Fibroblast of mammary gland (primary cell): ENCODE data around the gene SLC35F4.
A peak's percentile ranks its signal among the peaks of the same experiment; 100 is the strongest.

ENCODE experiments used
- DNase-seq: peaks from one replicate; pipeline ENCODE4 v3.0.0-alpha.2; 2010; ENCODE audit warnings: low read depth
- H3K4me3 ChIP-seq: 2 replicates; pipeline ENCODE4 v1.5.1; 2011; ENCODE audit warnings: low read depth, mild to moderate bottlenecking, low read length, moderate library complexity; ENCODE audit not compliant: control insufficient read depth
- TF ChIP-seq, protein P1 (sequence below): conservative IDR thresholded peaks from 2 replicates; pipeline ENCODE4 v1.5.1; 2011; ENCODE audit warnings: low read depth, low read length, inconsistent platforms; ENCODE audit not compliant: control insufficient read depth, insufficient read depth

SLC35F4 gene

DNA sequence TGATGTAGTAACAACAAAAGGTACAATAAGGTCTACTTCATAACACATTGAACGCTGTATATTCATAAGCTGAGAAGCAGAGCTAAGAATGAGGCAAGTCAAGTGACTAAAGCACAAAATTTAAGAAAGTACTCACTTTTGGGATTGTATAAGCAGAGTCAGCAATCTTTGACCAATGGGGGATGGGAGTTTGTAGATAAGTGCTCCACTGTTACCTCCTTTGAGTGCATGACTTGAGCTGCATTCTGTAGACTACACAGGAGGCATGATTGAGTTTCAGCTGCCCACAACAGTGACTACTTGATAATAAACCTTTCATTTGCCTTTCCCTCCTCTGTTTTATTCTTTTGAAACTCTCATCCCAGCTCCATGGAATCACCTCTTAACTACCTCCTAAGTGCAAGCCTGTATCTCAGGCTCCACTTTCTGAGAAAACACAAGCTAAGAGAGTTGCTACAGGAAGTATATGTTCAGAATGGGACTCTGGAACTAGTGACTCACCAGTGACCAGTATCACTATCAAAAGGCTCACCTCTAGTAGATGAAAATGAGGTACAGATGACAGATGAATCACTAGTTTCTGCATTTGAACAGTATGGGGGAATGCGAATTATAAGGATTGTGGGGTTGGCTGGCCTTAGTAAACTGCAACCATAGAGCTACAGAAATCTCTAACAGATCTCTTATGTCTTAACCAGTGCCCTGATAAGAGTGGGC, 49.2 kb downstream of the SLC35F4 start:
- TF ChIP-seq, protein P1, sequence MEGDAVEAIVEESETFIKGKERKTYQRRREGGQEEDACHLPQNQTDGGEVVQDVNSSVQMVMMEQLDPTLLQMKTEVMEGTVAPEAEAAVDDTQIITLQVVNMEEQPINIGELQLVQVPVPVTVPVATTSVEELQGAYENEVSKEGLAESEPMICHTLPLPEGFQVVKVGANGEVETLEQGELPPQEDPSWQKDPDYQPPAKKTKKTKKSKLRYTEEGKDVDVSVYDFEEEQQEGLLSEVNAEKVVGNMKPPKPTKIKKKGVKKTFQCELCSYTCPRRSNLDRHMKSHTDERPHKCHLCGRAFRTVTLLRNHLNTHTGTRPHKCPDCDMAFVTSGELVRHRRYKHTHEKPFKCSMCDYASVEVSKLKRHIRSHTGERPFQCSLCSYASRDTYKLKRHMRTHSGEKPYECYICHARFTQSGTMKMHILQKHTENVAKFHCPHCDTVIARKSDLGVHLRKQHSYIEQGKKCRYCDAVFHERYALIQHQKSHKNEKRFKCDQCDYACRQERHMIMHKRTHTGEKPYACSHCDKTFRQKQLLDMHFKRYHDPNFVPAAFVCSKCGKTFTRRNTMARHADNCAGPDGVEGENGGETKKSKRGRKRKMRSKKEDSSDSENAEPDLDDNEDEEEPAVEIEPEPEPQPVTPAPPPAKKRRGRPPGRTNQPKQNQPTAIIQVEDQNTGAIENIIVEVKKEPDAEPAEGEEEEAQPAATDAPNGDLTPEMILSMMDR, result no peak
- DNase-seq, result peak; percentile 70
- no peak overlapping the region for H3K4me3 ChIP-seq

DNA sequence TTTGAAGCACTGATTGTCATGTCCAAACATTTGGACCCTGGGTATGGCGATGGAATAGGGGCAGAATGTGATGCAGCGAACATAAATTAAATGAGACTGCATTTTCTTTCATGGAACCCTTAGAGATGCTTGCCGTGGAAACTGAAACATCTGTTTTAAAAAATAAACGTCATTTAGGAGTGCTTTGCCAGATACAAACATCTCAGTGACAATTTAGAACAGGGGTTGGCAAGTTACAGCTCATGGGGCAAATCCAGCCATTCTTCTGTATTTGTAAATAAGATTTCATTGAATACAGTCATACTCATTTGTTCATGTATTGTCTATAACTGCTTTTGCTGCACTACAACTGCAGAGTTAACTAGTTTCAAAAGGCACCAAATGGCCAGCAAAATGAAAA, 51.2 kb downstream of the SLC35F4 start:
- DNase-seq, result no peak
- TF ChIP-seq, protein P1, result no peak
- no peak overlapping the region for H3K4me3 ChIP-seq

DNA sequence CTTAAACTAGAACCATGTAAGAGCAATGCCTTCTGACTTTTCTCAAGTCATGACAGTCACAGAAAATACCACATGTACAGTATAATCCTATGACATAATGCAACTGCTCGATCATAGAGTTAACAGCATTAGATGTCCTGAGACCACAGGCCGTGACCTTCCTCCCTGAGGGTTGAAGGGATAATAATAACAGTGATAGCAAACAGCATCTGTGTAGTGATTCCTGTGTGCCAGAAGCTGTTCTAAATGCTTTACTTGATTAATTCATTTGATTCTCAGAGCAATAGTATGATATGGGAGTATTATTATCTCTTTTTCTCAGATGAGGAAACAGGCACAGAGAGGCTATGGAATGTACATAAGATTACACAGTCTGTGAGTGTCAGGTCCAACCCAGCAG, 53.2 kb downstream of the SLC35F4 start:
- H3K4me3 ChIP-seq, result no peak overlapping the region
- no peak for DNase-seq
- TF ChIP-seq, protein P1, result no peak

DNA sequence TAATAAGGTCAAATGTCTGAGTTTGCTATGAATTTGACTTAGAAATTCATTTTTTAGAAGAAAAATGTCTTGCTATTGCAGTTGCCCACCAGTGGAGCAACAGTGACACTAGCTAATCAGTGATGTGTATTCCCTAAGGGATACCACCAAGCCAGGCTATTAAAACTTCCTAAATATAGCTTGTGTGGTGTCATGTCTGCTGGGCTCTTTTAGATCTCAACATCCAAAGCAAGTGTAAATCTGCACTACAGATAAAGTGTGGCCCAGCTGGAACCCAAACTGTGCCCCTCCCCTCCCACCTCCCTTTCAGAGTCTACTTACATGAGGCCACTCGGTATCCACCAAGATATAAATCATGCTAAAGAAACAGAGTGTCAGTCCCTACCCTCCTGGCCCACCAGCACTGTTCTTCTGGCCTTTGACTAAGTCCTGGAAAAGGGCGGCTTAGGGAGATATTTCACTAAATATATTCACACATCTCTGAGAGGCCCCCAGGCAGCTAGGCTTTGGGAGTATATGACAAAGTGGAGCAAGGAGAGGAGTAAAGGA, 53.8 kb downstream of the SLC35F4 start:
- no peak overlapping the region for H3K4me3 ChIP-seq
- TF ChIP-seq, protein P1, result no peak
- DNase-seq, result no peak

DNA sequence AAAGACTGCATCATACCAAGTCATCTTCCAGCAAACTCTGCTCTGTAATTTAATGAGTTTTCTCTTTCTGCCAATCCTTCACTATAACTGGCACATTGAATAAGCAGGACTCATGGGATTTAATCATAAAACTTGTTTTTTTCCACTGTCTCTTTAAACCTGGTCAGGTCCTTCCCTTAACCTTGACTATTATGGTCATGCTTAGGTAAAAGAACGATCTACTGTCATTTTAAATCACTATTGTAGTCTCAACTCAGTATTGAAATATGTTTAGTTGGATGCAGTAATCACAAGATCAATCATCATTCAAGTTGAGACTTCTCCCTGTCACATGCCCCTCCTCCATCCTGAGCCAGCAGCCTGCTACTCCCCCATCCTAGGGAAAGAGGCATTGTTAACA, 56.1 kb downstream of the SLC35F4 start:
- no peak overlapping the region for H3K4me3 ChIP-seq
- TF ChIP-seq, protein P1, result no peak
- no peak for DNase-seq

DNA sequence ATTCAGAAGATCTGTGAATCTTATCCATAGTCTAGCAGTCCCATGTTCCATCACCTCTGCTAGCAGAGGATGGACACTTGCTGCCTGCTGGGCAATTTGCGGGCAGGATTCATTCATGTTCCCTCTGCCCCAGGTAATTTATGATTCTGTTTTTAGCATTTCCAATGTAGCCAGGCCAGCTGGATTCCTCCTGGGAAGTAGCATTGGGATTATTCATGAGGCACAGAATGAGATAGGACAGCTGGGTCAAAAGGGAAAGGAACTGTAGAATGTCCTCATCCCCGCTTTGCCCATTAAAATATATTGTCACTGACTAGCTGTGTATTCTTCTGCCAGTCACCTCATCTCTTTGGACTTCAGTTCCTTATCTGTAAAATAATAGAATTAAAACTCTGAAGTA, 68.7 kb downstream of the SLC35F4 start:
- no peak overlapping the region for H3K4me3 ChIP-seq
- DNase-seq, result no peak
- TF ChIP-seq, protein P1, result no peak
